ENCODE measurements around the gene CNDP1.
"Not testable (repeated sequence)": the region's sequence is repeated elsewhere in the genome, so short reads cannot be mapped to it uniquely, and the experiment has no call there.

The CNDP1 gene

GRCh38 chr18:74524097-74524496, 10.2 kb upstream of the CNDP1 start:
- no peaks in the 10 kb centered on the region for H3K27me3 ChIP-seq (ENCODE audit: control insufficient read depth, insufficient read depth, low read length)
- H3K4me3 ChIP-seq (ENCODE audit: low read depth, low read length): no peak overlapping the region
- no peaks in the 10 kb centered on the region for H3K9me3 ChIP-seq (ENCODE audit: control insufficient read depth, insufficient read depth, low read length)
- H3K4me1 ChIP-seq (ENCODE audit: control insufficient read depth, insufficient read depth, low read length): no peaks in the 10 kb centered on the region
- no peak overlapping the region for H3K9ac ChIP-seq (ENCODE audit: low read depth, low read length)
- H3K27ac ChIP-seq (ENCODE audit: low read depth, low read length): no peak overlapping the region
- peaks cover 23% of the 10 kb centered on the region for H3K36me3 ChIP-seq (ENCODE audit: control insufficient read depth, insufficient read depth, low read length)

GRCh38 chr18:74524915-74525314, 9.4 kb upstream of the CNDP1 start:
- H3K4me3 ChIP-seq (ENCODE audit: low read depth, low read length); H3K9ac ChIP-seq (ENCODE audit: low read depth, low read length); H3K4me1 ChIP-seq (ENCODE audit: control insufficient read depth, insufficient read depth, low read length); H3K9me3 ChIP-seq (ENCODE audit: control insufficient read depth, insufficient read depth, low read length); H3K27ac ChIP-seq (ENCODE audit: low read depth, low read length); H3K27me3 ChIP-seq (ENCODE audit: control insufficient read depth, insufficient read depth, low read length): not testable (repeated sequence)
- peaks cover 15% of the 10 kb centered on the region for H3K36me3 ChIP-seq (ENCODE audit: control insufficient read depth, insufficient read depth, low read length)

- H3K4me1 ChIP-seq (ENCODE audit: control insufficient read depth, insufficient read depth, low read length): no peaks in the 10 kb centered on the region
- H3K27ac ChIP-seq (ENCODE audit: low read depth, low read length): no peak overlapping the region
- H3K9ac ChIP-seq (ENCODE audit: low read depth, low read length): no peak overlapping the region
Measured at GRCh38 chr18:74525741-74526140, 8.6 kb upstream of the CNDP1 start.

GRCh38 chr18:74526488-74526887, 7.8 kb upstream of the CNDP1 start:
- H3K4me1 ChIP-seq (ENCODE audit: control insufficient read depth, insufficient read depth, low read length): no peaks in the 10 kb centered on the region
- H3K4me3 ChIP-seq (ENCODE audit: low read depth, low read length): no peak overlapping the region
- no peak overlapping the region for H3K9ac ChIP-seq (ENCODE audit: low read depth, low read length)
- no peaks in the 10 kb centered on the region for H3K9me3 ChIP-seq (ENCODE audit: control insufficient read depth, insufficient read depth, low read length)
- H3K36me3 ChIP-seq (ENCODE audit: control insufficient read depth, insufficient read depth, low read length): no peaks in the 10 kb centered on the region
- no peaks in the 10 kb centered on the region for H3K27me3 ChIP-seq (ENCODE audit: control insufficient read depth, insufficient read depth, low read length)
- no peak overlapping the region for H3K27ac ChIP-seq (ENCODE audit: low read depth, low read length)

More at GRCh38 chr18:74525741-74526140, 8.6 kb upstream of the CNDP1 start:
- peaks cover 6% of the 10 kb centered on the region for H3K36me3 ChIP-seq (ENCODE audit: control insufficient read depth, insufficient read depth, low read length)
- H3K27me3 ChIP-seq (ENCODE audit: control insufficient read depth, insufficient read depth, low read length): no peaks in the 10 kb centered on the region
- H3K9me3 ChIP-seq (ENCODE audit: control insufficient read depth, insufficient read depth, low read length): no peaks in the 10 kb centered on the region
- H3K4me3 ChIP-seq (ENCODE audit: low read depth, low read length): no peak overlapping the region

GRCh38 chr18:74528478-74528877, 5.8 kb upstream of the CNDP1 start:
- Histone ChIP-seq H3K36me3 (ENCODE audit: control insufficient read depth, insufficient read depth, low read length) (no peaks in the 10 kb centered on the region), H3K9me3 (ENCODE audit: control insufficient read depth, insufficient read depth, low read length) (no peaks in the 10 kb centered on the region), H3K4me3 (ENCODE audit: low read depth, low read length) (no peak overlapping the region), H3K9ac (ENCODE audit: low read depth, low read length) (no peak overlapping the region), H3K4me1 (ENCODE audit: control insufficient read depth, insufficient read depth, low read length) (no peaks in the 10 kb centered on the region), H3K27me3 (ENCODE audit: control insufficient read depth, insufficient read depth, low read length) (no peaks in the 10 kb centered on the region), H3K27ac (ENCODE audit: low read depth, low read length) (no peak overlapping the region)

GRCh38 chr18:74528913-74529312, 5.4 kb upstream of the CNDP1 start:
- Histone ChIP-seq H3K27me3 (ENCODE audit: control insufficient read depth, insufficient read depth, low read length) (no peaks in the 10 kb centered on the region), H3K4me3 (ENCODE audit: low read depth, low read length) (no peak overlapping the region), H3K27ac (ENCODE audit: low read depth, low read length) (no peak overlapping the region), H3K4me1 (ENCODE audit: control insufficient read depth, insufficient read depth, low read length) (no peaks in the 10 kb centered on the region), H3K9me3 (ENCODE audit: control insufficient read depth, insufficient read depth, low read length) (no peaks in the 10 kb centered on the region), H3K36me3 (ENCODE audit: control insufficient read depth, insufficient read depth, low read length) (no peaks in the 10 kb centered on the region), H3K9ac (ENCODE audit: low read depth, low read length) (no peak overlapping the region)

GRCh38 chr18:74529378-74529777, 4.9 kb upstream of the CNDP1 start:
- no peak overlapping the region for H3K27ac ChIP-seq (ENCODE audit: low read depth, low read length)
- no peaks in the 10 kb centered on the region for H3K36me3 ChIP-seq (ENCODE audit: control insufficient read depth, insufficient read depth, low read length)
- H3K4me1 ChIP-seq (ENCODE audit: control insufficient read depth, insufficient read depth, low read length): no peaks in the 10 kb centered on the region
- H3K27me3 ChIP-seq (ENCODE audit: control insufficient read depth, insufficient read depth, low read length): no peaks in the 10 kb centered on the region
- H3K9ac ChIP-seq (ENCODE audit: low read depth, low read length): no peak overlapping the region
- H3K9me3 ChIP-seq (ENCODE audit: control insufficient read depth, insufficient read depth, low read length): no peaks in the 10 kb centered on the region
- no peak overlapping the region for H3K4me3 ChIP-seq (ENCODE audit: low read depth, low read length)

- Histone ChIP-seq H3K9me3 (ENCODE audit: control insufficient read depth, insufficient read depth, low read length) (no peaks in the 10 kb centered on the region), H3K4me3 (ENCODE audit: low read depth, low read length) (no peak overlapping the region), H3K27ac (ENCODE audit: low read depth, low read length) (no peak overlapping the region), H3K4me1 (ENCODE audit: control insufficient read depth, insufficient read depth, low read length) (no peaks in the 10 kb centered on the region), H3K27me3 (ENCODE audit: control insufficient read depth, insufficient read depth, low read length) (no peaks in the 10 kb centered on the region), H3K36me3 (ENCODE audit: control insufficient read depth, insufficient read depth, low read length) (no peaks in the 10 kb centered on the region), H3K9ac (ENCODE audit: low read depth, low read length) (no peak overlapping the region)
Measured at GRCh38 chr18:74529811-74530583, 4.3 kb upstream of the CNDP1 start.

GRCh38 chr18:74530584-74530862, 3.8 kb upstream of the CNDP1 start:
- no peaks in the 10 kb centered on the region for H3K4me1 ChIP-seq (ENCODE audit: control insufficient read depth, insufficient read depth, low read length)
- no peaks in the 10 kb centered on the region for H3K27me3 ChIP-seq (ENCODE audit: control insufficient read depth, insufficient read depth, low read length)
- no peaks in the 10 kb centered on the region for H3K9me3 ChIP-seq (ENCODE audit: control insufficient read depth, insufficient read depth, low read length)
- no peak overlapping the region for H3K9ac ChIP-seq (ENCODE audit: low read depth, low read length)
- H3K27ac ChIP-seq (ENCODE audit: low read depth, low read length): no peak overlapping the region
- H3K4me3 ChIP-seq (ENCODE audit: low read depth, low read length): no peak overlapping the region
- H3K36me3 ChIP-seq (ENCODE audit: control insufficient read depth, insufficient read depth, low read length): no peaks in the 10 kb centered on the region

- H3K9me3 ChIP-seq (ENCODE audit: control insufficient read depth, insufficient read depth, low read length): no peaks in the 10 kb centered on the region
- H3K27me3 ChIP-seq (ENCODE audit: control insufficient read depth, insufficient read depth, low read length): no peaks in the 10 kb centered on the region
- H3K9ac ChIP-seq (ENCODE audit: low read depth, low read length): no peak overlapping the region
- H3K4me3 ChIP-seq (ENCODE audit: low read depth, low read length): no peak overlapping the region
- H3K36me3 ChIP-seq (ENCODE audit: control insufficient read depth, insufficient read depth, low read length): no peaks in the 10 kb centered on the region
- no peaks in the 10 kb centered on the region for H3K4me1 ChIP-seq (ENCODE audit: control insufficient read depth, insufficient read depth, low read length)
- no peak overlapping the region for H3K27ac ChIP-seq (ENCODE audit: low read depth, low read length)
Measured at GRCh38 chr18:74531043-74531442, 3.3 kb upstream of the CNDP1 start.

- no peaks in the 10 kb centered on the region for H3K4me1 ChIP-seq (ENCODE audit: control insufficient read depth, insufficient read depth, low read length)
- no peaks in the 10 kb centered on the region for H3K27me3 ChIP-seq (ENCODE audit: control insufficient read depth, insufficient read depth, low read length)
- no peak overlapping the region for H3K9ac ChIP-seq (ENCODE audit: low read depth, low read length)
- H3K9me3 ChIP-seq (ENCODE audit: control insufficient read depth, insufficient read depth, low read length): no peaks in the 10 kb centered on the region
- H3K27ac ChIP-seq (ENCODE audit: low read depth, low read length): no peak overlapping the region
- no peak overlapping the region for H3K4me3 ChIP-seq (ENCODE audit: low read depth, low read length)
- no peaks in the 10 kb centered on the region for H3K36me3 ChIP-seq (ENCODE audit: control insufficient read depth, insufficient read depth, low read length)
Measured at GRCh38 chr18:74532511-74533025, 1.7 kb upstream of the CNDP1 start.
